GM12891 (cell line): ENCODE results near the gene HAUS7.

Experiments
- POLR2A ChIP-seq: IDR thresholded peaks from 2 replicates; pipeline ENCODE4 v1.6.1; 2011; ENCODE audit warnings: low read depth, low read length, control low read depth
- POLR2AphosphoS5 ChIP-seq: IDR thresholded peaks from 2 replicates; pipeline ENCODE4 v1.6.1; 2011; ENCODE audit warnings: low read depth, low read length, control low read depth
- POU2F2 ChIP-seq: IDR thresholded peaks from 2 replicates; pipeline ENCODE4 v1.6.1; 2011; ENCODE audit warnings: low read depth, mild to moderate bottlenecking, control low read depth, low read length, moderate library complexity
- SPI1 ChIP-seq: IDR thresholded peaks from 2 replicates; pipeline ENCODE4 v1.6.1; 2011; ENCODE audit warnings: low read depth, low read length, control low read depth
- TAF1 ChIP-seq: IDR thresholded peaks from 2 replicates; pipeline ENCODE4 v1.6.1; 2011; ENCODE audit warnings: low read depth, low read length, control low read depth

DNA sequence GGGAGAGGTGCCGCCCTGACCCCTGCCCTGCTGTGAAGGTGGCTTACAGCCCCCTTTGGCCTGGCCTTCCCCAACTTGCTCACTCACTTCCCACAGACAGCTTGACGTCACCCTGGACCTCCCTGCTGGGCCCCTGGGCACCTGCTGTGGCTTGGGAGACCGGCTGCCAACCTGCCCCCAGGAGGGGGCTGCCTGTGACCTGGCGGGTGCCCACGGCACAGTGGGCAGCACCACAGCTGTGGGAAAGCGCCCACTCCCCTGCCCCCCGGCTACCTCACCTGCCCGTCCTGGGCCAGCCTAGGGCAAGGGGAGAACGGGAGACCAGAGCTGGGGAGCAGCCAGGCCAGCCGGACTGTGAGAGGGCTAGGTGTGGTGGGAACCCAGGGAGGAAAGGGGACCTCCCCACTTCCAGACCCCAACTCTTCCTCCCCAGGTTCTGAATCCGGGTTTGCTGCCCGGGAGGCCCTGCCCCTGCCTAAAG lies 61.5 kb downstream of the HAUS7 start:
- TF ChIP-seq TAF1 (no peak), POLR2A (no peak), POLR2AphosphoS5 (no peak), POU2F2 (no peak), SPI1 (no peak)
